NB4 (cell line): ENCODE measurements around the gene RINT1.

Experiments used
- CTCF ChIP-seq: IDR thresholded peaks from one replicate; pipeline ENCODE4 v1.5.1; 2012; ENCODE audit warnings: low read depth, low read length
- POLR2A ChIP-seq: IDR thresholded peaks from 2 replicates; pipeline ENCODE4 v1.6.1; 2011; ENCODE audit warnings: mild to moderate bottlenecking; ENCODE audit not compliant: insufficient read length; ENCODE audit errors: extremely low read depth

GRCh38 chr7:105496521-105496920, 35.5 kb upstream of the RINT1 start:
- no peak for TF ChIP-seq CTCF
- no peak for TF ChIP-seq POLR2A
